Liver (tissue), 3 donors: Measurements from ENCODE around the gene S100A16.

Source experiments
- EGR1 ChIP-seq, 2 donors: IDR thresholded peaks; 2 replicates each; pipeline ENCODE4 v1.6.1; 2016 to 2018; ENCODE audit warnings: antibody characterized with exemption in 2 of 2, low read depth in 2 of 2
- GABPA ChIP-seq, 2 donors: IDR thresholded peaks in 1 of 2; conservative IDR thresholded peaks in 1 of 2; 2 replicates each; pipeline ENCODE4 v1.6.1; 2016; ENCODE audit warnings: antibody characterized with exemption in 2 of 2, mild to moderate bottlenecking in 1 of 2, moderate library complexity in 1 of 2
- HNF4G ChIP-seq: IDR thresholded peaks from 2 replicates; pipeline ENCODE4 v1.6.1; 2016; ENCODE audit warnings: antibody characterized with exemption
- RAD21 ChIP-seq, 2 donors: IDR thresholded peaks; 2 replicates each; pipeline ENCODE4 v1.6.1; 2016; ENCODE audit warnings: antibody characterized with exemption in 2 of 2, mild to moderate bottlenecking in 2 of 2
- TAF1 ChIP-seq: conservative IDR thresholded peaks from 2 replicates; pipeline ENCODE4 v1.6.1; 2016; ENCODE audit warnings: antibody characterized with exemption, mild to moderate bottlenecking
- TF ChIP-seq, protein P1 (sequence below): fragments of 150-350 bp; IDR thresholded peaks from 2 replicates; pipeline ENCODE4 v1.5.1; 2017; ENCODE audit warnings: improper control_type of control experiment, low read depth, low read length; ENCODE audit not compliant: missing input control
- TF ChIP-seq, protein P2 (sequence below): IDR thresholded peaks from 2 replicates; pipeline ENCODE4 v1.6.1; 2016; ENCODE audit warnings: antibody characterized with exemption
- TF ChIP-seq, protein P3 (sequence below): IDR thresholded peaks from 2 replicates; pipeline ENCODE4 v1.6.1; 2016; ENCODE audit warnings: antibody characterized with exemption, mild to moderate bottlenecking
- TF ChIP-seq, protein P4 (sequence below): IDR thresholded peaks from 2 replicates; pipeline ENCODE4 v1.6.1; 2016; ENCODE audit warnings: antibody characterized with exemption
- donor health status: healthy.
- donor health status: healthy.

DNA sequence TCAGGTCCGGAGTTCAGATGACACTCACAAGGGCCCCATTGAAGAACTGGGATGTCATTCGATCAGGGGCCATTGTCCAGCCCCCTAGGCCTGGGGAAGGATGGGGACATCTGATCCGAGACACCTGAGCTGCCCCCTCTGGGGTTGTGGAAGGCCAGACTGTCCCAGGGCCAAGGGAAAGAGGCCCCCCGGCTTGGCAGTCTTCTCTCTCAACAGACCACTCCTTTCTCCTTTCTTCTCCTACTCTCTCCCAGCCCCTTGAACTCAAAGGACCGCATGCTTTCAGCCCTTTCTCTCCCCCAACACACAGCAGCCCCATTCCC is 16.4 kb upstream of the S100A16 start:
- TF ChIP-seq, protein P1, sequence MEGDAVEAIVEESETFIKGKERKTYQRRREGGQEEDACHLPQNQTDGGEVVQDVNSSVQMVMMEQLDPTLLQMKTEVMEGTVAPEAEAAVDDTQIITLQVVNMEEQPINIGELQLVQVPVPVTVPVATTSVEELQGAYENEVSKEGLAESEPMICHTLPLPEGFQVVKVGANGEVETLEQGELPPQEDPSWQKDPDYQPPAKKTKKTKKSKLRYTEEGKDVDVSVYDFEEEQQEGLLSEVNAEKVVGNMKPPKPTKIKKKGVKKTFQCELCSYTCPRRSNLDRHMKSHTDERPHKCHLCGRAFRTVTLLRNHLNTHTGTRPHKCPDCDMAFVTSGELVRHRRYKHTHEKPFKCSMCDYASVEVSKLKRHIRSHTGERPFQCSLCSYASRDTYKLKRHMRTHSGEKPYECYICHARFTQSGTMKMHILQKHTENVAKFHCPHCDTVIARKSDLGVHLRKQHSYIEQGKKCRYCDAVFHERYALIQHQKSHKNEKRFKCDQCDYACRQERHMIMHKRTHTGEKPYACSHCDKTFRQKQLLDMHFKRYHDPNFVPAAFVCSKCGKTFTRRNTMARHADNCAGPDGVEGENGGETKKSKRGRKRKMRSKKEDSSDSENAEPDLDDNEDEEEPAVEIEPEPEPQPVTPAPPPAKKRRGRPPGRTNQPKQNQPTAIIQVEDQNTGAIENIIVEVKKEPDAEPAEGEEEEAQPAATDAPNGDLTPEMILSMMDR = no peak
- no peak for TF ChIP-seq GABPA (IDR thresholded peaks at IDR 0.05 in 1 of 2, conservative IDR thresholded peaks at IDR 0.05 in 1 of 2)
- TF ChIP-seq TAF1 = no peak
- TF ChIP-seq, protein P2, sequence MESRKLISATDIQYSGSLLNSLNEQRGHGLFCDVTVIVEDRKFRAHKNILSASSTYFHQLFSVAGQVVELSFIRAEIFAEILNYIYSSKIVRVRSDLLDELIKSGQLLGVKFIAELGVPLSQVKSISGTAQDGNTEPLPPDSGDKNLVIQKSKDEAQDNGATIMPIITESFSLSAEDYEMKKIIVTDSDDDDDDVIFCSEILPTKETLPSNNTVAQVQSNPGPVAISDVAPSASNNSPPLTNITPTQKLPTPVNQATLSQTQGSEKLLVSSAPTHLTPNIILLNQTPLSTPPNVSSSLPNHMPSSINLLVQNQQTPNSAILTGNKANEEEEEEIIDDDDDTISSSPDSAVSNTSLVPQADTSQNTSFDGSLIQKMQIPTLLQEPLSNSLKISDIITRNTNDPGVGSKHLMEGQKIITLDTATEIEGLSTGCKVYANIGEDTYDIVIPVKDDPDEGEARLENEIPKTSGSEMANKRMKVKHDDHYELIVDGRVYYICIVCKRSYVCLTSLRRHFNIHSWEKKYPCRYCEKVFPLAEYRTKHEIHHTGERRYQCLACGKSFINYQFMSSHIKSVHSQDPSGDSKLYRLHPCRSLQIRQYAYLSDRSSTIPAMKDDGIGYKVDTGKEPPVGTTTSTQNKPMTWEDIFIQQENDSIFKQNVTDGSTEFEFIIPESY = no peak
- TF ChIP-seq, protein P3, sequence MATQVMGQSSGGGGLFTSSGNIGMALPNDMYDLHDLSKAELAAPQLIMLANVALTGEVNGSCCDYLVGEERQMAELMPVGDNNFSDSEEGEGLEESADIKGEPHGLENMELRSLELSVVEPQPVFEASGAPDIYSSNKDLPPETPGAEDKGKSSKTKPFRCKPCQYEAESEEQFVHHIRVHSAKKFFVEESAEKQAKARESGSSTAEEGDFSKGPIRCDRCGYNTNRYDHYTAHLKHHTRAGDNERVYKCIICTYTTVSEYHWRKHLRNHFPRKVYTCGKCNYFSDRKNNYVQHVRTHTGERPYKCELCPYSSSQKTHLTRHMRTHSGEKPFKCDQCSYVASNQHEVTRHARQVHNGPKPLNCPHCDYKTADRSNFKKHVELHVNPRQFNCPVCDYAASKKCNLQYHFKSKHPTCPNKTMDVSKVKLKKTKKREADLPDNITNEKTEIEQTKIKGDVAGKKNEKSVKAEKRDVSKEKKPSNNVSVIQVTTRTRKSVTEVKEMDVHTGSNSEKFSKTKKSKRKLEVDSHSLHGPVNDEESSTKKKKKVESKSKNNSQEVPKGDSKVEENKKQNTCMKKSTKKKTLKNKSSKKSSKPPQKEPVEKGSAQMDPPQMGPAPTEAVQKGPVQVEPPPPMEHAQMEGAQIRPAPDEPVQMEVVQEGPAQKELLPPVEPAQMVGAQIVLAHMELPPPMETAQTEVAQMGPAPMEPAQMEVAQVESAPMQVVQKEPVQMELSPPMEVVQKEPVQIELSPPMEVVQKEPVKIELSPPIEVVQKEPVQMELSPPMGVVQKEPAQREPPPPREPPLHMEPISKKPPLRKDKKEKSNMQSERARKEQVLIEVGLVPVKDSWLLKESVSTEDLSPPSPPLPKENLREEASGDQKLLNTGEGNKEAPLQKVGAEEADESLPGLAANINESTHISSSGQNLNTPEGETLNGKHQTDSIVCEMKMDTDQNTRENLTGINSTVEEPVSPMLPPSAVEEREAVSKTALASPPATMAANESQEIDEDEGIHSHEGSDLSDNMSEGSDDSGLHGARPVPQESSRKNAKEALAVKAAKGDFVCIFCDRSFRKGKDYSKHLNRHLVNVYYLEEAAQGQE = no peak
- TF ChIP-seq RAD21 (IDR thresholded peaks at IDR 0.05) = no peak
- TF ChIP-seq HNF4G = no peak
- TF ChIP-seq, protein P4, sequence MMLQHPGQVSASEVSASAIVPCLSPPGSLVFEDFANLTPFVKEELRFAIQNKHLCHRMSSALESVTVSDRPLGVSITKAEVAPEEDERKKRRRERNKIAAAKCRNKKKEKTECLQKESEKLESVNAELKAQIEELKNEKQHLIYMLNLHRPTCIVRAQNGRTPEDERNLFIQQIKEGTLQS = no peak
- TF ChIP-seq EGR1 (IDR thresholded peaks at IDR 0.05; ENCODE audit: low read depth in 2 of 2) = no peak
